GM19023 (cell line): ENCODE results near the gene CCNH.

Source experiments
- ATAC-seq: cut with Tn5 transposase; IDR thresholded peaks from one replicate; pipeline ENCODE4 v1.9.1; 2021; ENCODE audit warnings: mild to moderate bottlenecking, moderate library complexity; ENCODE audit not compliant: unreplicated experiment

CCNH gene

GRCh38 chr5:87403899-87404298 lies 8.8 kb downstream of the CCNH start:
- ATAC-seq, result no peak

GRCh38 chr5:87403409-87403808 lies 9.3 kb downstream of the CCNH start:
- no peak for ATAC-seq

GRCh38 chr5:87401626-87402025 lies 11.1 kb downstream of the CCNH start:
- ATAC-seq, result no peak

GRCh38 chr5:87400305-87400899 lies 12.3 kb downstream of the CCNH start:
- ATAC-seq, result peak; percentile 51

GRCh38 chr5:87399720-87400119 lies 13.0 kb downstream of the CCNH start:
- no peak for ATAC-seq

- ATAC-seq, result no peak
These were observed 13.6 kb downstream of the CCNH start for GRCh38 chr5:87398981-87399614.

GRCh38 chr5:87394411-87395165 lies 18.1 kb downstream of the CCNH start:
- ATAC-seq, result no peak

- ATAC-seq, result no peak
These were observed 19.4 kb downstream of the CCNH start for GRCh38 chr5:87393331-87393730.

GRCh38 chr5:87392801-87393200 lies 19.9 kb downstream of the CCNH start:
- no peak for ATAC-seq

- no peak for ATAC-seq
These were observed 20.6 kb downstream of the CCNH start for GRCh38 chr5:87392170-87392569.

- ATAC-seq, result no peak
These were observed 22.0 kb downstream of the CCNH start for GRCh38 chr5:87390576-87391199.

GRCh38 chr5:87390075-87390474 lies 22.7 kb downstream of the CCNH start:
- no peak for ATAC-seq

GRCh38 chr5:87389296-87390034 lies 23.3 kb downstream of the CCNH start:
- no peak for ATAC-seq

GRCh38 chr5:87388129-87388528 lies 24.6 kb downstream of the CCNH start:
- no peak for ATAC-seq

GRCh38 chr5:87385802-87386201 lies 26.9 kb downstream of the CCNH start:
- no peak for ATAC-seq

GRCh38 chr5:87383216-87383615 lies 29.5 kb downstream of the CCNH start:
- no peak for ATAC-seq

- ATAC-seq, result no peak
These were observed 30.5 kb downstream of the CCNH start for GRCh38 chr5:87382224-87382623.

- ATAC-seq, result no peak
These were observed 40.0 kb downstream of the CCNH start for GRCh38 chr5:87372705-87373104.

- ATAC-seq, result no peak
These were observed 43.3 kb downstream of the CCNH start for GRCh38 chr5:87369431-87369830.

GRCh38 chr5:87368601-87369000 lies 44.1 kb downstream of the CCNH start:
- ATAC-seq, result no peak

GRCh38 chr5:87367243-87367642 lies 45.5 kb downstream of the CCNH start:
- no peak for ATAC-seq
